Activated CD4-positive, CD25-positive, alpha-beta regulatory T cell treated with anti-CD3 and anti-CD28 coated beads, Interleukin-2, amount 50 U/mL, for 72 hours (primary cell): ENCODE data around the gene ARMC9.
"Not testable (repeated sequence)": the region's sequence is repeated elsewhere in the genome, so short reads cannot be mapped to it uniquely, and the experiment has no call there.

Source experiments
- DNase-seq: peaks from one replicate; pipeline ENCODE4 v3.0.0; 2021

The ARMC9 gene

DNA sequence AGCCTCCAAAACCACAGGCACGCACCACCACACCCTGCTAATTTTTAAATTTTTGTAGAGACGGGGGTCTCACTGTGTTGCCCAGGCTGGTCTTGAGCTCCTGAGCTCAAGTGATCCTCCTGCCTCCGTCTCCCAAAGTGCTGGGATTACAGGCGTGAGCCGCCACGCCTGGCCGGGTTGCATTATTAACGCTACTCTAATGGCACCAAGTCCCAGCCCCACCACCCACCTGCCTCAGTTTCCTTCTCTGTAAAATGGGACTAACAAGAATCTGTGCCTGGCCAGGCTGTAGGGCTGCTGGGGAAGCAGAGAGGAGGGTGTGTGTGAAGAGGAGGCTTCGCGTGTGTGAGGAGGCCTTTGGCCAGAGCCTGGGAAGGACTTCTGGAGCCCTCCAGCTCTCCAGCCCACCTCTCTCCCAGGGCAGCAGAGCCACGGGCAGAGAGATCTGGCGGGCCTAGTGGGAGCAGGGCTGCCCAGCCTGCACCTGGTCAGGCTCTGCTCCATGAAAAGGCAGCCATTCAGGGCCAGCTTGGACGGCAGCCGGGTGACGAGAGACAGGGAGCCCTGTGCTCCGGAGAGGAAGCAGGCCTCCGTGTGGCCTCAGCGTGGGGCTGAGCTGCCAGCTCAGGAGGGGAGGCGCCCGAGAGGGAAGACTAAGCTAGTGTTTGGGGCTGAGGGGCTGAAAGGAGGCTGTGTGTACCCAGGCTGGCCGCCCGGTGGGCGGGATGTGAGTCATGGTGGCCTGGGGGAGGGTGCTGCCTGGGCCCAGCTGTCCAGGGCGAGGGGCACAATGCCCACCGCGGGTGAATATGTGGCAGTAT, 189.7 kb downstream of the ARMC9 start:
- DNase-seq = no peak

DNA sequence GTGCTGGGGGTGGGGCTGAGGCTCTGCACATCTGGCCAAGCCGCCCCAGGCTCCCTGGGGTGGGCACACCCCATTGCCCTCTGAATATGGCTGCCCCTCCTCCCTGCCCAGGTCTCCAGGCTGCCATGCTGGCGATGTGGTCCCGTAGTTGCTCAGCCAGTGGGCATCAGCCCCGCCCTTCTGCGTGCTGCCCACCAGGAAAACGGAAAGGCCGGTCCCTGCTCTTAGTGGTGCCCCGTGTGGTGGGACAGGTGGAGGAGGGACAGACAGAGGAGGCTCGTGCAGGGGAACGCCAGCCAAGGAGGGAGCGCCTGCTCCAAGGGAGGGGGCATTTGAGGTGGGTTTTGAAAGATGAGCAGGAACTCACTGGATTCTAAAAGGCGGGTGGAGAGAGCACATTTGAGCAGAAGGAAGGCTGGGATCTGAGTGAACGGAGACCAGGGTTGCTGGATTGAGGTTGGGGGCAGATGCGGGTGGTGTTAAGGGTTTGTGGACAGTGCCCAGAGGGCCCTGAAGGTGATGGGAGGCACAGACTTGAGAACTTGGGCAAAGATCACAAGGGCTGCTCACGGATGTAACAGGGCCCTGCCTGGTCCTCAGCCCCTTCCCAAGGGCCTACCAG, 190.4 kb downstream of the ARMC9 start:
- DNase-seq = no peak

DNA sequence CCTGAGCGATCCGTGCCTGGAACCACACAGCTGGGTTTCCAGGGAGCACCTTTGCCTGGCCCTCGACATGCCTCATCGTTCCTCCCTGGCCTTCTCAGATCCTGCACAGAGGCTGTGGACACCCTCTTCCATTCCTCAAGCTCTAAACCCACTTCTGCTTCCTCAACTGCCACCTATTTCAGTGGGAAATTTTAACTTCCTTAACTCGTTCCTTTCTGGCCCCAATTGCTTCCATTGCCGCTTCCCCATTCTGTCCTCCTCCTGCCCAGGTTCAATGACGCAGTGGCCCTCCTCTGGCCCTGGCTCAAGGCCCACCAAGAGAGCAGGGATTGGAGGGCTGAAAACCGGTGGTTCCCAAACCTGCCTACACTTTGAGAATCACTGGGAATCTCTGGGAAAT, 192.2 kb downstream of the ARMC9 start:
- no peak for DNase-seq

DNA sequence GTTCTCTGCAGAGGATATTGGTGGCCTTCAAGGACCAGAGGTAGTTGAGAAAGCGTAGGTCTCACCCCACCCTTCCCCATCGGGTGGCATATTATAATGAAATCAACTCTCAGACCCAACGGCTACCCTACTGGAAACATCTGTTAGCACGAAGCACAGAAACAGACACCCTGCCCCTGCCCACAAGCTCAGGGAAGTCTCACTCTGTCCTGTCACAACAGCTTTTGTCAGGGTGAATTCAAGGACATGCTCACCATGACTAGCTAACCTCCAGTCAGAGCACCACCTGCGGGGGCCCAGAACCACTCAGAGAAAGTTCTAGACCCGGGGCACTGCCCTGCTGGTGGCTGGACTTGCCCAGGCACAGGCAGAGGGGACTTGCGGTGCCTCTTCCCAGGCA, 193.6 kb downstream of the ARMC9 start:
- DNase-seq = no peak

DNA sequence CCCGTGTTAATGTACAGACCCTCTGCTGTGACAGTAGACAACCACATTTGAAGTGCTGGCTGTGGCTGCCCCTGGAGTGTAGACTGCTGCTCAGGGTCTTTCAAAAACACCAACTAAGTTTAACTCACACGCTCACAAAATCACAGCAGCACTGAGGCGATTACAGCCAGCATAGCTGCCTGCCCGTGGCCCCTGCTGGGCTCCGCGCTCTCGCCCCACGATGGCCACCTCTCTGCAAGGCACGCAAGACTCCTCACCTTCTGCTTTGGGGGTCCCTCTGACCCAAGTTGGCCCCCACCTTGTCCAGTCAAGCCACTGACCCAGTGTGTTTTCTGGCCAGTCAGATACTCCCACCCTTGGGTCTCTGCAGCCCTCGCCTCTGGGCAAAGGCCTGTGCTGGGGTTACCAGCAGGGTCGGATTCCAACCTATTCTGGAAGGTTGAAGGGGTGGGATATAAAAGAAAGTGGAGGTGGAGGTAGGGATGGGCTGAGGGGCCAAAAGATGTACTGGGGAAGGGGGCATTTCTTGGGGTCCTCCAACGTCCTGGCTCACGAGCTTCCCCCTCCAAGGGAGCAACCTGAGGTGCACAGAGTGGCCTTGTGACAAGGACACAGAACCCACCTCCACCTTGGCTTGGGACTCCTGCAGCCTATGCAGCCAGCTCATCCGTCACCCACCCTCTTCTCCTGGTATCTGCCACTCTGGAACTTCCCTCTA, 194.2 kb downstream of the ARMC9 start:
- DNase-seq = no peak

DNA sequence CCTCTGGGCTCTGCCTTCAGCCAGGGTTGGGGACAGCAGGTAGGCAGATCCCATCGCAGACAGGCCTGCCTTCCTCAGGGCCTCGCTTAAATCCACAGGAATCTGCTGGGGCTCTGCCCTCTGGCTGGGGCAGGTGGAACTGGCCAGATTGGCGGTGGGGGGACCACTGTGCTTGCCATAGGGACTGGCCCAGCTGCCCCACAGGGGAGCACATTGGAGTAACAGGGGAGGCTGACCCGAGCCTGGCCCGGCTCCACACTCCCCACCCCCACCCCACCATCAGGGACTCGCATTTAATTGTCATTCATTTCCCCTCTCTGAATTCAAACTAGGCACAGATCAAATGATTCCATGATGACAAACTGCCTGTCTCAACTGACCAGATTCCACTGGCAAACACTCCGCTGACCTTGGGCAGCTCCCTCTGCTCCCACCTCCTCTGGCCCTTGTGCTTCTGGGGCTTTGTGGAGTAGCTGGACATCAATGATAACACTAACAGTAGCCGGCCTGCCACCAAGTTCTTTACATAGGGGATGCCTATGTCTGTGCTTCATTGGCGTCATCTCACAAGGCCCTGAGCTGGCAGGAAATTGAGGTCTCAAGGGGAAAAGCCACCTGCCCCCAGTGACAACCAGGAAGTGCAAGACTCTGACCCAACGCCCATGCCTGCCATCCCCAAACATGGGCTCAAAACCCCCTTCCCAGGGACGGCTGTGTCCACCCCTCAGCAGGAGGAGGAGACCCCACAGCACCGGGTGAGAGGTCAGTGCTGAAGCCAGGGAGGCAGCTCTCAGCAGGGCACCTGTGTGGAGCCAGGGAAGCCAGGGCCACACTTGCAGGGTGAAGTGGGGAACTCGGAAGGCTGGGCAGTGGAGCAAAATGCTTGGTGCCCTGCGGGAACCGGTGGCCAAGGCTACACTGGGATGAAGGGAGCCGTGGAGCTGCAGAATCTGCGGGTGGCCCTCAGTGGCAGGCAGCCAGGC, 195.0 kb downstream of the ARMC9 start:
- DNase-seq = no peak

DNA sequence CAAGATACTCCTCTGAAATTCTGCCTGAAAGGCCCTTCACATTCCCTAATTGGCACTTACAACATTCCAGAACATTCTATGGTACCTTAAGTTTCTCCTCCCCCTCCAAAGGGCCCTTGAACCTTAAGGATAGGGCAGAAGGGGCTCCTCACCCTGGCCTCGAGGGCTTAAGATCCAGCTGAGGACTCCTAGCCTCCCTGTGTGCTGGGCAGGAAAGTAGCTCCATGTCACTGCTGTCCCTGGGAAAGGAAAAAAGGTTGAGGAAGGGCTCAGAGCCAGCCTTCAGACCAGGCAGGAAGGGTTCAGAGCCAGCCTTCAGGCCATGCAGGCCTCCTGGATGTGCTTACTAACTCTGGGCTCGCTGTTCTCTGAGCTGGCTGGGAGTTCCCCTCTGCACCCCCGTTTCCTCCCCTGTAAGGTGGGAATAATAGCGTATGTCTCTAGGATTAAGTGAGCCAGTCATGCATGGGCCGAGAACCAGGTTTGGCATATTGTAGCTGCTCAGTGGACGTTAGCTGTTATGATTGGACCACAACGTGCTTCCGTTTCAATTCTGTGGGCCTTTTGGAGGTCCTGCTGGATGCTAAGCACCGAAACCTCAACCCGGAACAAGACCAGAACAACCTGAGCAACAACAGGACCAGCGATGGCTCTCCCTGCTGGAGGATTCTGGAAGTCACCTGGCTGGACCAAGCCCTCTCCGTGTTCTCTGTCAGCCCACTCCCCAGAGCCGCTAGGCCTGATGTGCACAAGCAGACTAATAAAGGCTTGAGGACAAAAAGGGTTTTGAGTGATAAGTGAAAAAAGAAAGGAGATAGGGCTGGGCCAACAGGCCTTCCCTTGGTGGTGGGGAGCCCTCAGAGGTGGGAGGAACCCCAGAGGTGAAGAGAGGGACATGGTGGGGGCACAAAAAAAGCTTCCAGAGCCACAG, 196.0 kb downstream of the ARMC9 start:
- no peak for DNase-seq

DNA sequence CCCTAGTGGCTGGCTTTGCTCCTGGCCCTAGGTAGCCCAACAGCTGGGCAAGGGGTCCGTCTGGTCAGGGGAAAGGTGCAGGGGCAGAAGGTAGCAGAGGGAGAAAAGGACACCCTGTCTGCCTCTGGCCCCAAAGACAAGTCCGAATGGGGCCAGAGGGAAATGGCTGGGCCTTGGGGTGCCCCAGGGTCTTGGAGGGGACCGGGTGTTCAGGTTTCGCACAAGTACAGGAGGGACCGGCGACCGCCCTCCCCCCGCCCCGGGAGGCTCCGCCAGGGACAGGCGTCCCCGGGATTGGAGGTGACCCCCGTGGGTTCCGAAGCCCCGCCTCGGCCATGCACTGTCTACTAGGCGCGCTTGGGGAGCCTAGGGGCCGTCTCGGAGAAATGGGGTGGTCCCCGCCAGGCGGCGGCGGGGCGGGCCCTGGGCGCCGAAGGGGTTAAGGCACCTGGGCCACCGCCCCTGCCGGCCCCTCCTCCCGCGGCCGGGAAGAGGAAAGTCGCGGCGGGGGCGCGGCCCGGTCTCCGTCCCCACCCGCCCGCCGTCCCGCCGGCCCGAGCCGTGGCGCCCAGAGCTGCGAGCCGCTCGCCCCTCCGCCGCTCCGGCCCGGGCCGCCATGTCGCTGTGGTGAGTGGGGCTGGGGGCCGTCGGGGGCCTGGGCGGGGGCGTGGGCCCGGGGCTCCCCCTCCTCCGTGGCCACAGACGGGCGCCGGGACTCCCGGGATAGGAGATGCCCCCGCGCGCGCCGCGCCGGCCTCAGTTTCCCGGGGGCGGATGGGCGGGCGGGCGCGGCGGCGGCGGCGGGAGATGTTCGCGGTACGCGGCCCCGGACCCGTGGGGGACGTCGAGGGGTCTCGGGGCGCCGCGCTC, 197.0 kb downstream of the ARMC9 start, which contains the start of gene B3GNT7:
Gene B3GNT7, plus strand, starts transcription at position 523 of the 870 bp plus-strand sequence. Its CDS starts 94 bp downstream, at position 617.
- DNase-seq = no peak

DNA sequence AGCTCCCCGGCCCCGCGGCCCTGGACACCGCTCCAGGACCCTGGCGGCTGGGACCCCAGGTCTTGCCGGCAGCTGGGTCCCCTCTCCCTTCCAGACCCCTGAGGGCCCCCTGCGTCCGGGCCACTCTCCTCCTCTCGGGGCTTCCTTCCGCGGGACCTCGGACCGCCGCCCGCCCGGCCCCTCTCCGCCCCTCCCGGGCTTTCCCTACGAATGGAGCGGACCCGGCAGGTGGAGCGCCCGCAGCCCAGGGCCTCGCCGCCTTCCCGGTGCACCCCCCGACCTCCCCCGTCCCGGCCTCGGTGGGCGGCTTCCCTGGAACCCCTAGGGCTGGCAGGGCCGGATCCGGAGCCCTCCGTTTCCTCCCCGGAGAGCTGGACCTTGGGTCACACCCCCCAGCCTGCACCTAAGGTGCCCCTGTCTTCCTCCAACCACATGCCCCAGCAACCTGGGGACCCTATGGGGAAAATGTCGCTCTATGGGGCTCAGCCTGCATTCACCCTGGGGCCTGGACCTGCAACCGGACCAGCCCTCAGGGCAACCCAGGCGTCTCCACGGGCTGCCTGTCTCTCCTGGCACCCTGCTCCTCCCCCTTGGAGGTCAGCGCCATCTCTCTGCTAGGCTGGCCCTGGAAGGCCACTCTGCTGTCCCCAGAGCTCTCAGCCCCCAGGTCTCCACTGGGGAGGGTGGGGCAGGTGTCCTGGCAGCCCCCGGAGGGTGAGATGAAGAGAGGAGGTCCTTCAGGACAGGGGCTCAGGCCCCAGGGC, 197.8 kb downstream of the ARMC9 start:
- DNase-seq = no peak

DNA sequence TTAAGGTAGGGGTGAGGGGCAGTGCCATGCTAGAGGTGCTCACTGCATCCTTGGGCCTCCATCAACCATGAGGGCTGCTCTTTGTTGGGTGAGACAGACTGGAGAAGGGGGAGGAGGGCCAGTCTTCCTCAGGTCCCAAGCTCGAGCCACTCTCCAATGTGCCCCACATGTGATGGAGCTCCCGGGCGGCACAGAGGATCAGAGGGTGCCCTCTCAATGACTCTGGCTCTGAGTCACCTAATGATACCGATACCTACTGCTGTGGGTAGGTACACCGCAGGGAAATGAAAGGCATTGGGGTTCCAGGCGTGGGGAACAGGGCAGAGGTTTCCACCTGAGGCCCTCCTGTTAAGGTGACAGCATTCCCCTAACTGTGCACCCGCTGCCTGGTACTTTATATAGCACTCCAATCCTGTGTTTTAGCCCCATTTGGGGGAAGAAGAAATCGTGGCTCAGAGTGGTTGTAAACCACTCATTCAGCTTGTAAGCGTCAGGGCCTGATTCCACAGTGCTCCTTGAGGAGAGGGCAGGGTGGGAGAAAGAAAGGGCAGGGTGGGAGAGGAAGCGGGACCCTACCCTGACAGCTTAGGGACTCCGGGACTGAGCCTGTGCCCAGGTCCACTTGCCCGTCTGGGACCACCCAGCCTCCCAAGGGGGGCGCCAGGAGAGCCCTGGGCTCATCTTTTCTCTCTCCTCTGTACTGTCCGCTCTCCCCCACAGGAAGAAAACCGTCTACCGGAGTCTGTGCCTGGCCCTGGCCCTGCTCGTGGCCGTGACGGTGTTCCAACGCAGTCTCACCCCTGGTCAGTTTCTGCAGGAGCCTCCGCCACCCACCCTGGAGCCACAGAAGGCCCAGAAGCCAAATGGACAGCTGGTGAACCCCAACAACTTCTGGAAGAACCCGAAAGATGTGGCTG, 198.8 kb downstream of the ARMC9 start:
- no peak for DNase-seq

DNA sequence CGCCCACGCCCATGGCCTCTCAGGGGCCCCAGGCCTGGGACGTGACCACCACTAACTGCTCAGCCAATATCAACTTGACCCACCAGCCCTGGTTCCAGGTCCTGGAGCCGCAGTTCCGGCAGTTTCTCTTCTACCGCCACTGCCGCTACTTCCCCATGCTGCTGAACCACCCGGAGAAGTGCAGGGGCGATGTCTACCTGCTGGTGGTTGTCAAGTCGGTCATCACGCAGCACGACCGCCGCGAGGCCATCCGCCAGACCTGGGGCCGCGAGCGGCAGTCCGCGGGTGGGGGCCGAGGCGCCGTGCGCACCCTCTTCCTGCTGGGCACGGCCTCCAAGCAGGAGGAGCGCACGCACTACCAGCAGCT, 199.5 kb downstream of the ARMC9 start:
- no peak for DNase-seq

DNA sequence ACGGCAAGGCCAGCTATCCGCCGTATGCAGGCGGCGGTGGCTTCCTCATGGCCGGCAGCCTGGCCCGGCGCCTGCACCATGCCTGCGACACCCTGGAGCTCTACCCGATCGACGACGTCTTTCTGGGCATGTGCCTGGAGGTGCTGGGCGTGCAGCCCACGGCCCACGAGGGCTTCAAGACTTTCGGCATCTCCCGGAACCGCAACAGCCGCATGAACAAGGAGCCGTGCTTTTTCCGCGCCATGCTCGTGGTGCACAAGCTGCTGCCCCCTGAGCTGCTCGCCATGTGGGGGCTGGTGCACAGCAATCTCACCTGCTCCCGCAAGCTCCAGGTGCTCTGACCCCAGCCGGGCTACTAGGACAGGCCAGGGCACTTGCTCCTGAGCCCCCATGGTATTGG, 200.2 kb downstream of the ARMC9 start:
- no peak for DNase-seq

DNA sequence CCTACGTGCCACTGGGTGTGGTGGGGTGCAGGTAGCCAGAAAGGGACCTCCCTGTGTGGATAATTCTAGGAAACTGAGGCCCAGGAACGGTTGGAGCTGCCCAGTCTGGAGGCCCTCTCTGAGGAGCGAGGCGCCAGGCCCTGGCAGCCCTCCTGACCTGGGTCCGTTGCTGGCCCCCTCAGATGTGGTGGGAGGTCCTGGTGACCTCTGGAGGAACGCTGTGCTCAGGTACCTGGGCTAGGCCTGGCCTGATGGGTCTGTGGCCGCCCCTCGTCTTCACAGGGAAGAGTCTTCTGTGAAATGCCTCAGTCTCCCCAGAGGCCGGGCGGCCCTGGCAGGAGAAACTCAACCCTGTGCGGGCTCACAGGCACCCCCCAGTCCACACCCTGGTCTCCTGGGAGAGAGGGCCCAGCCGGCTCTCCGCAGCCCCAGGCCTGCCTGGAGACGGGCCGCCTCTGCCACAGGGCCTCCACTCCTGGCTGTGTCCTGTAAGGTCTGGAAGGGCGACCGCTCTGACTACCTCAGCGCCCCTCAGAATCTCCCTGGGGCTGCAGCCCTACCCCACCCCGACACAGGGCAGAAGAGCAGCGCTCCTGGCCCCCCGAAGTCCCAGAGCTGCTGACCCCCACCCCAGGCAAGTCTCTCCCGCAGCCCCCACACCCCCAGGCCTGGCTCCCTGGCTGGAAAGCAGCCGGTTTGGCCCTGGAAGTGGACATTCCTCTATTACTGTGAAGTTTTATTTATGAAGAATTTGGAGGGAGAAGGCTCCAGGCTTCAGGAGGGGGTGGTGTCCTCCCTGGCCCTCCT, 200.8 kb downstream of the ARMC9 start:
- no peak for DNase-seq

DNA sequence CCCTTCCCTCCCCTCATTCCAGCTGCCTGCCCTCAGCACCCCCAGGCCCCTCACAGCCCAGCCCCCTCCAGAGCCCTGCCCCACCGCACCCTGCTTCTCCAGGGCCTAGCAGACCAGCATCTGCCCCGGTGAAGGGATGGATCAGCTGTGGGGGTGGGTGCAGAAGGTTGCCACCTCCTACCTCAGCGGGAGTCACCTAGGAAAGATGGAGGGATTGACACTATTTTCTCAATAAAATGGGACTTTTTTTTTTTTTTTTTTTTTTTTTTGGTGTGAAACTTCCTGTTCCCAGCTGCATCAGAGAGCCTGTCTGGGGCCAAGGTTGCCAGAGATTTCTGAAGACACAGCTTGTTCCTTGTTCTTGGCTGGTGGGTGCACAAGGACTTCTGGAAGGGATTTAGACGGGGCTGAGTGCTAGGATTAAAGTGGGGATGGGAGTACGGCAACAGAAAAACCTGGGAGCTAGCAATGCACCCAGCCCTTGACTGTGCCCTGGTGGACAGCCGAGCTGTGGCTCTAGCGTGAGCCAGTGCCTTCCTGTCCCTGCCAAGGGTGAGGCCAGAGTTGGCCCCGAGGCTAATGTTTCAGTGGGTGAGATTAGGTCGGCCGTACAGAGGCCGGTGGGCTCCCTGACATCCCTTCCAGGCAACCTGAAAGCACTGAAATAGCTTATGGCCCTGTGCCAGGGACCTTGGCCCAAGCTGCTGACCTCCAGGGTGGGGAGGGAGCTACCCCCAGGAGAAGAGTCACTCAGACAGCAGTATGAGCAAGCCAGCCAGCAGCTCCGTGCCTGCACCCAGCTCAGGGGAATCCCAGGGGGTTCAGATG, 201.6 kb downstream of the ARMC9 start:
- DNase-seq = no peak

DNA sequence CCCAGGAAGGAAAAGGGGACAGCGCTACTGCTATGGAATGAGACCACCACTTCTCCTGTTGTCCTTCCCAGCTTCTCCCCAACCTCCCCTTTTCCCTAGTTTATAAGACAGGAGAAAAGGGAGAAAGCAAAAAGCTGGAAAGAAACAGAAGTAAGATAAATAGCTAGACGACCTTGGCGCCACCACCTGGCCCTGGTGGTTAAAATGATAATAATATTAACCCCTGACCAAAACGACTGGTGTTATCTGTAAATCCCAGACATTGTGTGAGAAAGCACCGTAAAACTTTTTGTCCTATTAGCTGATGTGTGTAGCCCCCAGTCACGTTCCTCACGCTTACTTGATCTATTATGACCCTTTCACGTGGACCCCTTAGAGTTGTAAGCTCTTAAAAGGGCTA, 202.2 kb downstream of the ARMC9 start:
- not testable (repeated sequence) for DNase-seq

DNA sequence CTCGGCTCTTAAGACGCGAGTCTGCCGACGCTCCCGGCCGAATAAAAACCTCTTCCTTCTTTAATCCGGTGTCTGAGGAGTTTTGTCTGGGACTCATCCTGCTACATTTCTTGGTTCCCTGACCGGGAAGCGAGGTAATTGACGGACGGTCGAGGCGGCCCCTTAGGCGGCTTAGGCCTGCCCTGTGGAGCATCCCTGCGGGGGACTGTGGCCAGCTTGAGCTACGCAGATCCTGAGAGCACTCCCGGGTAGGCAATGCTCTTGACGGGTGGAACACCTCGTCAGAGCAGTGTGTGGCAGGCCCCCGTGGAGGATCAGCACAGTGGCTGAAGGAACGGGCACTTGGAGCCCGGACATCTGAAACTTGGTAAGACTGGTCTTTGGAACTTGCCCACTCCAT, 202.7 kb downstream of the ARMC9 start:
- not testable (repeated sequence) for DNase-seq
